ENCODE data around the gene TMEM132C. TPM values are rescaled to one million over a fixed set of nuclear protein-coding genes. Genes with fewer than 3 reads are reported as not detected.

The TMEM132C gene
- total and polyA plus RNA-seq, 2 of the 13 experiments (the other 11 are each of a cell fraction or from before 2014, with no cell fraction given) = not detected

DNA sequence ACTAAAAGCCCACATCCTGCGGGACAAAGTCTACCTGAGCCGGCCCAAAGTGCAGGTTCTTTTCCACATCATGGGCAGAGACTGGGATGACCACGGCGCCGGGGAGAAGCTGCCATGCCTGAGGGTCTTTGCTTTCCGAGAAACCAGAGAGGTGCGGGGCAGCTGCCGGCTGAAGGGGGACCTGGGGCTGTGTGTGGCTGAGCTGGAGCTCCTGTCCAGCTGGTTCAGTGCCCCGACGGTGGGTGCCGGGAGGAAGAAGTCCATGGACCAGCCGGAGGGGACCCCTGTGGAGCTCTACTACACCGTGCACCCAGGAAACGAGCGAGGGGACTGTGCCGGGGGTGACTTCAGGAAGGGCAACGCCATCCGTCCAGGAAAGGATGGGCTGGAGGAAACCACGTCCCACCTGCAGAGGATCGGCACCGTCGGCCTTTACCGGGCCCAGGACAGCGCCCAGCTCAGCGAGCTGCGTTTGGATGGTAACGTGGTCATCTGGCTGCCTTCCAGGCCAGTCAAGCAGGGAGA lies 148.1 kb downstream of the TMEM132C start:
- no peaks in the 10 kb centered on the region for H3K4me1 ChIP-seq (ENCODE audit: insufficient read depth, low read length)
- H3K9ac ChIP-seq (ENCODE audit: insufficient read depth, low read depth, low read length) = no peak overlapping the region
- in situ Hi-C loops (cut with HindIII; ENCODE audit: extremely low pct_ligation_motif_present, low pct_unique_long_range_greater_than_20kb) (no loop called here), intact Hi-C loops (cut with micrococcal nuclease; ENCODE audit: unreplicated experiment) (no loop called here)
- BruUV-seq (replicated peaks) = no TSS peak
- FAIRE-seq = no peak
- no peaks in the 10 kb centered on the region for H3K79me2 ChIP-seq (ENCODE audit: insufficient read depth, low read length)
- no peaks in the 10 kb centered on the region for H3K36me3 ChIP-seq (replicated peaks in 1 of 2; ENCODE audit: control insufficient read depth in 1 of 2, insufficient read depth in 2 of 2, low read length in 2 of 2)
- CTCF ChIA-PET (ENCODE audit: low intra/inter-chr PET ratio, low total read pairs) = no interaction called here
- H3K4me2 ChIP-seq (ENCODE audit: low read depth, low read length) = no peak overlapping the region
- H2AFZ ChIP-seq (ENCODE audit: low read length) = no peak overlapping the region
- no peak for DNase-seq (ENCODE audit: low spot score)
- H3K9me3 ChIP-seq (ENCODE audit: low read length) = no peaks in the 10 kb centered on the region
- 60% methylated on average over 1 of the region's 27 CpGs for WGBS (ENCODE audit: low lambda C conversion rate)
- POLR2A ChIA-PET = no interaction called here
- peaks cover 0 to 15% of the 10 kb centered on the region in 2 experiments; a peak in 2 of 5 replicates for H3K27me3 ChIP-seq (ENCODE audit: control insufficient read depth in 1 of 2, insufficient read depth in 2 of 2, low read length in 2 of 2)
- no peak for ATAC-seq
- H4K20me1 ChIP-seq (ENCODE audit: insufficient read depth, low read length) = no peaks in the 10 kb centered on the region
- H3K27ac ChIP-seq (ENCODE audit: extremely low read length, insufficient read depth, low read length) = no peak overlapping the region
- no peak overlapping the region for H3K4me3 ChIP-seq (replicated peaks in 1 of 3; ENCODE audit: insufficient read depth in 1 of 3, low read depth in 2 of 3, low read length in 3 of 3)
- TF ChIP-seq TEAD2 (CRISPR knock-in tag; IDR thresholded peaks at IDR 0.05) = no peak
- no peak for TF ChIP-seq PHF8 (CRISPR knock-in tag; IDR thresholded peaks at IDR 0.05)
- no peak for TF ChIP-seq ZBTB3 (CRISPR knock-in tag; IDR thresholded peaks at IDR 0.05; ENCODE audit: borderline replicate concordance, low read depth)
- TF ChIP-seq, protein P1, sequence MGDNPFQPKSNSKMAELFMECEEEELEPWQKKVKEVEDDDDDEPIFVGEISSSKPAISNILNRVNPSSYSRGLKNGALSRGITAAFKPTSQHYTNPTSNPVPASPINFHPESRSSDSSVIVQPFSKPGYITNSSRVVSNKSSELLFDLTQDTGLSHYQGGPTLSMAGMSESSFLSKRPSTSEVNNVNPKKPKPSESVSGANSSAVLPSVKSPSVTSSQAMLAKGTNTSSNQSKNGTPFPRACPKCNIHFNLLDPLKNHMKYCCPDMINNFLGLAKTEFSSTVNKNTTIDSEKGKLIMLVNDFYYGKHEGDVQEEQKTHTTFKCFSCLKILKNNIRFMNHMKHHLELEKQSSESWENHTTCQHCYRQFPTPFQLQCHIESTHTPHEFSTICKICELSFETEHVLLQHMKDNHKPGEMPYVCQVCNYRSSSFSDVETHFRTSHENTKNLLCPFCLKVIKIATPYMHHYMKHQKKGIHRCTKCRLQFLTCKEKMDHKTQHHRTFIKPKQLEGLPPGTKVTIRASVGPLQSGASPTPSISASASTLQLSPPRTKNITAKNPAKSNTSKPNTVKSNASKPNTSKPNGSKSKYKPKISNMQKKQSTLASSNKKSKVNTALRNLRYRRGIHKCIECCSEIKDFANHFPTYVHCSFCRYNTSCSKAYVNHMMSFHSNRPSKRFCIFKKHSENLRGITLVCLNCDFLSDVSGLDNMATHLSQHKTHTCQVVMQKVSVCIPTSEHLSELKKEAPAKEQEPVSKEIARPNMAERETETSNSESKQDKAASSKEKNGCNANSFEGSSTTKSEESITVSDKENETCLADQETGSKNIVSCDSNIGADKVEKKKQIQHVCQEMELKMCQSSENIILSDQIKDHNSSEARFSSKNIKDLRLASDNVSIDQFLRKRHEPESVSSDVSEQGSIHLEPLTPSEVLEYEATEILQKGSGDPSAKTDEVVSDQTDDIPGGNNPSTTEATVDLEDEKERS (CRISPR knock-in tag; IDR thresholded peaks at IDR 0.05) = no peak
- TF ChIP-seq SRY (CRISPR knock-in tag; IDR thresholded peaks at IDR 0.05) = no peak
- no peak for TF ChIP-seq HOXA7 (CRISPR knock-in tag; IDR thresholded peaks at IDR 0.05)
- no peak for TF ChIP-seq ONECUT2 (CRISPR knock-in tag; IDR thresholded peaks at IDR 0.05)
- no peak for TF ChIP-seq ZNF878 (CRISPR knock-in tag; IDR thresholded peaks at IDR 0.05)
- no peak for TF ChIP-seq KAT7 (CRISPR knock-in tag; IDR thresholded peaks at IDR 0.05; ENCODE audit: borderline replicate concordance)
- TF ChIP-seq JUNB (CRISPR knock-in tag; IDR thresholded peaks at IDR 0.05; ENCODE audit: borderline replicate concordance) = no peak
- TF ChIP-seq, protein P2, sequence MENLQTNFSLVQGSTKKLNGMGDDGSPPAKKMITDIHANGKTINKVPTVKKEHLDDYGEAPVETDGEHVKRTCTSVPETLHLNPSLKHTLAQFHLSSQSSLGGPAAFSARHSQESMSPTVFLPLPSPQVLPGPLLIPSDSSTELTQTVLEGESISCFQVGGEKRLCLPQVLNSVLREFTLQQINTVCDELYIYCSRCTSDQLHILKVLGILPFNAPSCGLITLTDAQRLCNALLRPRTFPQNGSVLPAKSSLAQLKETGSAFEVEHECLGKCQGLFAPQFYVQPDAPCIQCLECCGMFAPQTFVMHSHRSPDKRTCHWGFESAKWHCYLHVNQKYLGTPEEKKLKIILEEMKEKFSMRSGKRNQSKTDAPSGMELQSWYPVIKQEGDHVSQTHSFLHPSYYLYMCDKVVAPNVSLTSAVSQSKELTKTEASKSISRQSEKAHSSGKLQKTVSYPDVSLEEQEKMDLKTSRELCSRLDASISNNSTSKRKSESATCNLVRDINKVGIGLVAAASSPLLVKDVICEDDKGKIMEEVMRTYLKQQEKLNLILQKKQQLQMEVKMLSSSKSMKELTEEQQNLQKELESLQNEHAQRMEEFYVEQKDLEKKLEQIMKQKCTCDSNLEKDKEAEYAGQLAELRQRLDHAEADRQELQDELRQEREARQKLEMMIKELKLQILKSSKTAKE (CRISPR knock-in tag; IDR thresholded peaks at IDR 0.05; ENCODE audit: borderline replicate concordance) = no peak
- TF ChIP-seq ZNF574 (CRISPR knock-in tag; IDR thresholded peaks at IDR 0.05) = no peak
- TF ChIP-seq, protein P3, sequence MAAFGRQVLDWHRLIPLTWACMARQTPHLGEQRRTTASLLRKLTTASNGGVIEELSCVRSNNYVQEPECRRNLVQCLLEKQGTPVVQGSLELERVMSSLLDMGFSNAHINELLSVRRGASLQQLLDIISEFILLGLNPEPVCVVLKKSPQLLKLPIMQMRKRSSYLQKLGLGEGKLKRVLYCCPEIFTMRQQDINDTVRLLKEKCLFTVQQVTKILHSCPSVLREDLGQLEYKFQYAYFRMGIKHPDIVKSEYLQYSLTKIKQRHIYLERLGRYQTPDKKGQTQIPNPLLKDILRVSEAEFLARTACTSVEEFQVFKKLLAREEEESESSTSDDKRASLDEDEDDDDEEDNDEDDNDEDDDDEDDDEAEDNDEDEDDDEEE (CRISPR knock-in tag; IDR thresholded peaks at IDR 0.05) = no peak
- no peak for TF ChIP-seq ZNF552 (CRISPR knock-in tag; IDR thresholded peaks at IDR 0.05; ENCODE audit: borderline replicate concordance)
